H1 (cell line): ENCODE data around the gene TBCEL. TPM values are rescaled to one million over a fixed set of nuclear protein-coding genes. Genes with fewer than 3 reads are reported as not detected.

Experiments
- CTCF ChIA-PET: fragments of 300-600 bp; sonication (Branson Sonifier 250); formaldehyde crosslinking; loops from one replicate; lab custom pipeline; 2021; ENCODE audit not compliant: partially characterized antibody; lab: Charles Lee
- POLR2A ChIA-PET: fragments of 300-600 bp; sonication (Branson Sonifier 250); formaldehyde crosslinking; loops from one replicate; lab custom pipeline; 2021; ENCODE audit warnings: inconsistent platforms; ENCODE audit not compliant: partially characterized antibody; lab: Charles Lee
- DNase-seq, 2 experiments: peaks; one replicate each; pipeline versions ENCODE4 v3.0.0 to v3.0.0-alpha.2; 2010 to 2022; ENCODE audit warnings: low spot score in 2 of 2, low read depth in 1 of 2, mixed read lengths in 1 of 2
- FAIRE-seq: peaks from 2 replicates; lab custom pipeline; 2011; peaks lifted over from hg19 to GRCh38; lab: Jason Lieb, UNC
- H2AFZ ChIP-seq: 2 replicates; pipeline ENCODE4 v1.8.1; 2012; ENCODE audit warnings: low read length, inconsistent platforms
- H2AK5ac ChIP-seq: 2 replicates; pipeline ENCODE4 v1.6.1; 2013; ENCODE audit warnings: low read depth, low read length
- H2BK120ac ChIP-seq: replicated peaks from 2 replicates; pipeline ENCODE3; 2013; ENCODE audit warnings: low read depth, low read length, inconsistent platforms
- H2BK12ac ChIP-seq: 2 replicates; pipeline ENCODE4 v1.6.1; 2013; ENCODE audit warnings: low read depth, low read length
- H2BK15ac ChIP-seq: 2 replicates; pipeline ENCODE4 v1.6.1; 2013; ENCODE audit warnings: low read length
- H2BK20ac ChIP-seq: 2 replicates; pipeline ENCODE4 v1.6.1; 2013; ENCODE audit warnings: low read length
- H2BK5ac ChIP-seq: 2 replicates; pipeline ENCODE4 v1.6.1; 2013; ENCODE audit warnings: low read depth, low read length
- H3K14ac ChIP-seq: 2 replicates; pipeline ENCODE4 v1.6.1; 2013; ENCODE audit warnings: inconsistent platforms; ENCODE audit not compliant: insufficient read length
- H3K18ac ChIP-seq: 2 replicates; pipeline ENCODE4 v1.6.1; 2013; ENCODE audit warnings: low read length; ENCODE audit errors: extremely low read depth
- H3K23ac ChIP-seq: 2 replicates; pipeline ENCODE4 v1.6.1; 2013; ENCODE audit warnings: inconsistent platforms; ENCODE audit not compliant: insufficient read length
- H3K23me2 ChIP-seq: 2 replicates; pipeline ENCODE4 v1.6.1; 2013; ENCODE audit warnings: low read depth, low read length
- H3K27ac ChIP-seq: 2 replicates; pipeline ENCODE4 v1.6.1; 2011; ENCODE audit warnings: low read depth, low read length, inconsistent platforms
- H3K27me3 ChIP-seq, 4 experiments: replicated peaks in 1 of 4; 1 replicate in 1 of 4; 2 replicates in 3 of 4; pipeline versions ENCODE4 v1.6.1 to v1.8.1; 2011 to 2013; ENCODE audit warnings: low read length in 3 of 4, mild to moderate bottlenecking in 3 of 4, inconsistent platforms in 2 of 4, mixed read lengths in 2 of 4, moderate library complexity in 1 of 4; ENCODE audit not compliant: control insufficient read depth in 3 of 4, insufficient read depth in 3 of 4; ENCODE audit errors: extremely low read depth in 1 of 4
- H3K36me3 ChIP-seq, 4 experiments: 2 replicates each; pipeline versions ENCODE4 v1.6.1 to v1.8.1; 2011 to 2013; ENCODE audit warnings: mild to moderate bottlenecking in 4 of 4, low read length in 3 of 4, moderate library complexity in 2 of 4, control low read depth in 1 of 4, inconsistent platforms in 1 of 4; ENCODE audit not compliant: insufficient read depth in 4 of 4, control insufficient read depth in 2 of 4
- H3K4ac ChIP-seq: replicated peaks from 2 replicates; pipeline ENCODE3; 2013; ENCODE audit warnings: low read length, low read depth, mixed read lengths, inconsistent platforms; ENCODE audit not compliant: insufficient read length
- H3K4me1 ChIP-seq, 4 experiments: replicated peaks in 1 of 4; 1 replicate in 1 of 4; 2 replicates in 3 of 4; pipeline versions ENCODE4 v1.6.1 to v1.8.1; 2011 to 2013; ENCODE audit warnings: low read length in 3 of 4, inconsistent platforms in 2 of 4, mixed read lengths in 1 of 4; ENCODE audit not compliant: insufficient read depth in 4 of 4, control insufficient read depth in 3 of 4
- H3K4me2 ChIP-seq, 2 experiments: 2 replicates each; pipeline versions ENCODE4 v1.6.1 to v1.8.1; 2011 to 2013; ENCODE audit warnings: low read depth in 2 of 2, low read length in 2 of 2, control low read depth in 1 of 2, inconsistent platforms in 1 of 2, mild to moderate bottlenecking in 1 of 2; ENCODE audit not compliant: insufficient read depth in 1 of 2
- H3K4me3 ChIP-seq, 4 experiments: fragments of 200-600, 300-600 bp in 1 of 4; sonication (generic), shearing (Covaris generic), sonication (Bioruptor Twin) in 1 of 4; 2 replicates each; pipeline versions ENCODE4 v1.5.1 to v1.8.1; 2011 to 2016; ENCODE audit warnings: low read length in 4 of 4, low read depth in 3 of 4, control low read depth in 2 of 4, inconsistent platforms in 2 of 4, mild to moderate bottlenecking in 2 of 4, mixed read lengths in 1 of 4, moderate library complexity in 1 of 4; ENCODE audit not compliant: insufficient read depth in 2 of 4; ENCODE audit errors: extremely low read depth in 1 of 4
- H3K56ac ChIP-seq: replicated peaks from 2 replicates; pipeline ENCODE3; 2013; ENCODE audit warnings: low read depth, mild to moderate bottlenecking, mixed read lengths, low read length, inconsistent platforms; ENCODE audit not compliant: insufficient read length
- H3K79me1 ChIP-seq: 2 replicates; pipeline ENCODE4 v1.6.1; 2013; ENCODE audit warnings: low read depth, low read length, control low read depth
- H3K79me2 ChIP-seq, 2 experiments: 2 replicates each; pipeline versions ENCODE4 v1.6.1 to v1.8.1; 2012 to 2013; ENCODE audit warnings: low read length in 2 of 2, mild to moderate bottlenecking in 2 of 2, inconsistent platforms in 1 of 2; ENCODE audit not compliant: insufficient read depth in 2 of 2, control insufficient read depth in 1 of 2
- H3K9ac ChIP-seq, 4 experiments: replicated peaks in 1 of 4; 1 replicate in 1 of 4; 2 replicates in 3 of 4; pipeline versions ENCODE4 v1.6.1 to v1.8.1; 2011 to 2013; ENCODE audit warnings: low read depth in 3 of 4, low read length in 3 of 4, control low read depth in 2 of 4, mild to moderate bottlenecking in 2 of 4, moderate library complexity in 2 of 4, inconsistent platforms in 1 of 4; ENCODE audit errors: extremely low read depth in 1 of 4
- H3K9me3 ChIP-seq, 2 experiments: 2 replicates each; pipeline versions ENCODE4 v1.6.1 to v1.8.1; 2012 to 2013; ENCODE audit warnings: mild to moderate bottlenecking in 2 of 2, moderate library complexity in 2 of 2, control low read depth in 1 of 2, inconsistent platforms in 1 of 2, low read depth in 1 of 2, low read length in 1 of 2, mixed read lengths in 1 of 2; ENCODE audit not compliant: insufficient read depth in 2 of 2
- H4K20me1 ChIP-seq, 2 experiments: replicated peaks in 1 of 2; 2 replicates each; pipeline versions ENCODE3 to v1.8.1; 2011 to 2013; ENCODE audit warnings: inconsistent platforms in 2 of 2, low read length in 2 of 2, mild to moderate bottlenecking in 1 of 2; ENCODE audit not compliant: insufficient read depth in 2 of 2, control insufficient read depth in 1 of 2
- H4K5ac ChIP-seq: 2 replicates; pipeline ENCODE4 v1.6.1; 2013; ENCODE audit warnings: low read length, low read depth, mixed read lengths, inconsistent platforms; ENCODE audit not compliant: insufficient read length
- H4K8ac ChIP-seq: 2 replicates; pipeline ENCODE4 v1.8.0; 2013; ENCODE audit warnings: mild to moderate bottlenecking, moderate library complexity, low read length, inconsistent platforms; ENCODE audit not compliant: insufficient read depth; ENCODE audit errors: extremely low read depth
- H4K91ac ChIP-seq: replicated peaks from 2 replicates; pipeline ENCODE3; 2013; ENCODE audit warnings: low read length, mixed read lengths, inconsistent platforms; ENCODE audit not compliant: insufficient read length
- SP1 ChIP-seq: IDR thresholded peaks from 2 replicates; pipeline ENCODE4 v1.6.1; 2011; ENCODE audit warnings: low read depth, low read length
- WGBS, 2 experiments: shearing (Covaris generic) in 1 of 2; methylation state at CpG; one replicate each; pipeline versions ENCODE4 v1.1.6 to v1.1.7; 2013 to 2015; ENCODE audit warnings: low lambda C conversion rate in 2 of 2, mixed read lengths in 2 of 2, inconsistent platforms in 1 of 2, low coverage in 1 of 2, missing lambda C conversion rate in 1 of 2; ENCODE audit not compliant: insufficient replicate concordance in 2 of 2, insufficient coverage in 1 of 2, insufficient read length in 1 of 2; ENCODE audit errors: extremely low coverage in 1 of 2, missing lambda C conversion rate in 1 of 2; 5-methylcytosine and 5-hydroxymethylcytosine counted together
- polyA plus RNA-seq, 7 experiments: library from polyadenylated mRNA; depleted of rRNA in 3 of 7; stranded (reverse) in 5 of 7; unstranded in 2 of 7; fragments of >200 nt in 5 of 7; fragments of 200-250 nt in 2 of 7; gene quantifications; 1 replicate in 5 of 7; 2 replicates in 1 of 7; 4 replicates in 1 of 7; pipeline versions ENCODE4 v1.2.1 to v1.2.3, GENCODE V29; 2011 to 2013; ENCODE audit warnings: missing spikeins in 2 of 7, mixed read lengths in 2 of 7
- total RNA-seq: library from RNA; stranded (reverse); fragmentation: NEBNext Ultra II Directional; extraction: Animal tissue kit (Norgen Biotek cat#: 25700); gene quantifications from 2 replicates; pipeline ENCODE4 v1.2.1, GENCODE V29; 2021

The TBCEL gene
- total and polyA plus RNA-seq, 2 of the 8 experiments (the other 6 are each of a cell fraction or from before 2014, with no cell fraction given): 3.9 to 16.0 TPM

DNA sequence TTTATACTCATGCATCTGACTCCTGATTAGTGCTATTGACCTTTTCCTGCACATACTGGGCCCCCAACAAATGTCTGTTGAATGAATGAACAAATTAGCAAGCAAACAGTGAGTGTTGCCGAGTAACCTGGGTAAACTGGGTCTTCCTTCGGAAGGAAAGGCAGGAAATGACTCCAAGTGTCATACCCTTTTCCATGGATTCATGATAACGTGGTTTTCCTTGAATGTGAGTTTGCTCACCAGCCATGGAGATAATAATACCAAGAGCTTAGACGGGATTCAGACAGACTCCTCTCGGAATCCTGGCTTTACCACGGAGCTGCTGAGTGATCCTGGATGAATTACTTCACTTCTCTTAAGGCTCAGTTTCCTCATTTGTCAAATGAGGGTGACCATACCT is 93.9 kb downstream of the TBCEL start:
- Histone ChIP-seq H3K9me3 (peaks cover 8 to 12% of the 10 kb centered on the region in 2 experiments), H3K4ac (no peak overlapping the region), H4K91ac (no peak overlapping the region), H3K23me2 (no peaks in the 10 kb centered on the region; the same call in 1 of the 2 replicates), H3K27ac (no peak overlapping the region), H2BK120ac (no peak overlapping the region), H2BK12ac (no peak overlapping the region), H2BK20ac (no peak overlapping the region), H2AFZ (no peak overlapping the region), H3K4me3 (no peak overlapping the region), H2BK5ac (no peak overlapping the region), H3K4me1 (peaks cover 0 to 2% (median 0%) of the 10 kb centered on the region in 4 experiments; a peak in 1 of 7 replicates), H3K27me3 (no peaks in the 10 kb centered on the region), H4K8ac (no peak overlapping the region), H3K36me3 (no peaks in the 10 kb centered on the region), H3K23ac (no peak overlapping the region), H3K56ac (no peak overlapping the region), H3K79me2 (no peaks in the 10 kb centered on the region), H2AK5ac (no peak overlapping the region), H3K79me1 (no peaks in the 10 kb centered on the region), H3K9ac (no peak overlapping the region), H4K5ac (no peak overlapping the region), H3K14ac (no peak overlapping the region), H2BK15ac (no peak overlapping the region), H3K4me2 (no peak overlapping the region), H4K20me1 (no peaks in the 10 kb centered on the region), H3K18ac (no peak overlapping the region)
- DNase-seq: no peak
- POLR2A ChIA-PET: no interaction called here
- WGBS, 2 experiments: 85% methylated on average over 6 of the region's 6 CpGs; no CpG with 5 or more reads in 1 of the 2 experiments
- FAIRE-seq: no peak
- CTCF ChIA-PET: interaction anchor here (1.5 to 6.7 kb wide), 4 partner anchors 12 to 75 kb away, joined by 4 to 40 read pairs (median 21); partner anchors contain the start of gene TECTA
- TF ChIP-seq SP1: no peak
